NCI-H69 (cell line): ENCODE measurements around the gene JMJD8.

Experiments
- DNase-seq: peaks from one replicate; lab custom pipeline; 2025; lab: John Stamatoyannopoulos, UW

Gene JMJD8

DNA sequence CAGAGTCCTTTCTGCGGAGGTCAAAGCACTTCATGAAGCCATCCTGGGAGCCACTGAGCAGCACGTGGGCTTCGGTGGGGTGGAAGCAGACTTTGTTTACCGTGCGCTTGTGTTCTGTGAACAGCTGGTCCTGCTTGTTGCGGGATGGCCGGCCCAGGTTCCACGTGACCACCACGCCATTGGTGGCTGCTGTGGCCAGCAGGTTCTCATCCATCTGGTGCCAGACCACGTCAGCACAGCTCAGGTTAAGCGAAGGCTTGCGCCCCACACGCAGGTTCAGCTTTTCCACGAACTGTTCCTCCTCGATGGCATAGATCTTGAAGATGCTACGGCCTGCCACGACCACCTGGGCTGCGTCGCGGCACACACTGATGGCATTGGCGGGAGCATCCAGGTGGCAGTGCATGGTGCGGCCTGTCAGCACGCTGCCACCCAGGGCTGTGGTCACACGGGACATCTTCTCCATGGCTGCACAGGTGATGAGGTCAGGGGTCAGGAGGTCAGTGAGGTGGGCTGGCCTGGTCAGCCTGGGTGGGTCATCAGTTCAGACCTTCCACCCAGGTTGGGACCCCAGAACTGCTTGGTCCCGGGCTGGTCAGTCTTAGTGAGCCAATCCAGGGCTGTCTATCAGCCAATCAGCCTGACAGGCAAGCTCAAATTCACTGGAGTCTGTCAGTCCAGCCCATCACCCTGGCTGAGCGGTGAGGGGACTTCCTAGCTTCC lies 5.2 kb upstream of the JMJD8 start:
- no peak for DNase-seq

DNA sequence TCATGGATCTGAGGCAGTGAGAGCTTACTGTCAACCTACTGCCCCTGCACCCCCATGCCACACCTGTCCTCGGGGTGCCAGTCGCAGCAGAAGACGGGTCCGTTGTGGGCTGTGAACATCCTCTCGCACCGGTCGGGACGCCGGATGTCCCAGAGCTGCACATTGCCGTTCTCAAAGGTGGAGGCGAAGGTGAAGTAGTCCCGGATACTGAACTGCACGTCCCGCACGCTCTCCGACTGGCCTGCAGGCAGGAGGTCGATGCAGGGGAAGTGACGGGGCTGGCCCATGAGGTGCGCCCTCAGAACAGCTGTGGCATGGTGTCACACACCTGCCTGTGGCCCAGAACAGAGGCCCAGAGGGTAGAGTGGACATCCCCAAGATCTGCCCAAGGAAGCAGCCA lies 3.4 kb upstream of the JMJD8 start:
- DNase-seq, result no peak

DNA sequence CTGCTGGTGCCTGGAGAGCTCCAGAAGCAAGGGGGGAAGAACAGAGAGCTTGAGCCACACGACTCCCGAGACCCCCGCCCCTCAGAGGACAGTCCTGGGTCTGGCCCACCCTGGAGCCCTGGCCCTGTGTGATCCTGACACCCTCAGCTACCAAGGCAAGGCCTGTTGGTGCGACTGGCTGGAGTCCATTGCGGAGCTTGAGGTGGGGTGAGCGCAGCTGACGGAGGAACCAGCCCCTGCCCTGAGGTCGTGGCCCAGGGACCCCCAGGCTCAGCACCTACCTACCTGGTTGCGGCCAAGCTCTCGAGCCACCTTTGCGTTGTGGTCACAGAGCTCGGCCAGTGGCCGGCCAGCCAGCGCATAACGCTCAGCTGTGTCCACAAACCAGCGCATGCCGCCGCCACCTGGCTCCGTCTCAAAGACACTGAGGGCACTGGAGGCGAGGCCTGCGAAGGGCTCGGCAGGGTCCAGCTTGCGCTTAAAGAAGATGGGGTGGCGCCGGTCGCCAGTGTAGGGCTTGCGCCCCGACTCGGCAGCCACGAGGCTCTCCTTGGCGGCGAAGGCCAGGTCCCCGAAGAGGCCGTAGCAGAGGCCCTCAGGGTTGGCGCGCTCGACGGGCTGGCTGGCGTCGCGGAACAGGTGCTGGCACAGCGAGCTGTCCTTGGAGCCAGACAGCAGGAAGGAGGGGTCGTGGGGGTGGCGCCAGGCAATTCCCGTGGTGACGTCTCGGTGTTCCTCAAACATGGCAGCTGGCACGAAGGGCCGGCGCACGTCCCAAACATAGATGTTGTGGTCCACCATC lies 2.5 kb upstream of the JMJD8 start:
- DNase-seq, result no peak

DNA sequence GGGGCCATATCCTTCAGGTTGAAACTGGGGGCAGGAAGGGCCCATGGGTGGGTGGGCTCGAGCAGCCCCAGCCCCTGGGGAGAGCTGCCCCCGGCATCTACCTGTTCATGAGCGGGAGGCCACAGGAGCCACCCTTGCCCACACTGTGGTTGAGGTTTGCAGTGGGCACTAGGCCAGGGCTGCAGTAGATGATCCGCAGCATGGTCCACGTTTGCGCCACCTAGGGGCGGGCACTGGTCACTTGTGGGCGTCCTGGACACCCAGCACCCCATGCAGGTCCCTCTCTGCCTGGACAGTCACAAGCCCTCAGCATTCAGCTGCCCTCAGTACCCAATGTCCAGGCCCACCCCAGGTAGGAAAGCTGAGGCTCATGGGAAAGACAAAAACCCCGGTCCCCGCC lies 1.8 kb upstream of the JMJD8 start:
- DNase-seq, result peak; percentile 51

DNA sequence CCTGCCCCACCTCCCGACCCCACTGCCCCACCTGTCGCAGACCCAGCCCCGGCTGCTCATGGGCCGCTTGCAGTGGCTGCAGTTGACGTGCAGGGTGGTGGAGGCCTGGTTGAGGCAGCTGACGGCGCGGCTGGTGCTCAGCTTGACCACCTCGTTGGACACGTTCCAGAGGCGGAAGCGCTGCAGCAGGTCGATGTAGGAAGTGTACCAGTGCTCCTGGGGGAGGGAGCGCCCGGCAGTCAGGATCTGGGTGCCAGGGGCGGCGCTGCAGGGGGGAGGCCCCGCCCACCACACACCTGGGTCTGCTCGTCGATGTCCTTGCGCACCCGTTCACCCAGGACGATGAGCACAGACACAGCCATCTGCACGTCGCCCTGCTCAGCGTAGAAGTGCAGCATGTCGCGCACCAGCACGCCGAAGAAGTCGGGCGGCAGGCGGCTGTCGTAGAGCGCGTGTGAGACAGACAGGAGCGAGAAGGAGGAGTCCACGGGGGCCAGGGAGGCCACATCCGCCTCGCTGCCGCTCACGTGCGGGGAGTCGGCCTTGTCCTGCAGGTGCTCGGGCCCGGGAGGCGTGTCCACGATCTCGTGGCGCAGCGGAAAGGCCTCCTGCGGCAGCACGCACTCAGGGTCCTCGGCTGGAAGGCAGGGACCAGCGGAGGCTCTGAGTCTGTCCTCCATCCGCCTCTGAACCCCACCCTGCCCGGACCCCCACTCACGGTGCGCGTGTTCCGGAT lies 995 bp upstream of the JMJD8 start:
- DNase-seq, result peak; percentile 50

DNA sequence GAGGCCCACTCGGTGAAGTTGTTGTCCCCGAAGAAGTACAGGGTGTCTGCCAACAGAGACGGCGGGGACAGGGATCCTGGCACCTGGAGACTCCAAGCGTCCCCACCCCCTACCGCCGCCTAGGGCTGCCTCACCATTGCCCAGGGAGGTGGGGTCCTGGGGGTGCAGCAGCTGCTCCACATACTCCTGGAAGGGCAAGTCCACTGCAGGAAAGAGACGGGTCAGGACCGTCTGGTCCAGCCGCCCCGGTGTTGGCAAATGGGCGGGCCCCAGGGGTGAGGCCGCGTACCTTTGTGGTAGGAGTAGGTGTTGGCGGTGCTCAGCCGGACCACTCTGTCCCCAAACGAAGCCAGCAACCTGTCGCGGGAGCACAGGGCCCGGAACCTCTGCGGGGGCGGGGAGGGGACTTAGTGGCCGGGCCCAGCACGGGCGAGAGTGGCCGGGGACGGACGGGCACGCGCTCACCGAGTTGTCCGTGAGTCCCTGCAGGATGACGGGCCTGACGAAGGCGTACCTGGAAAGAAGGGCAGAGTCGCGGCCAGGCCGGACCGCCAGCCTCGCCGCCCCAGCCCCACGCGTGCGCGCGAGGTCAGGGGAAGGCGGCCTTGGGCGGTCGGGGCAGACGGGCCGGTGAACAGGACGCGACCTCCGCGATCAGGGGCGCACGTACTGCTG lies 601 bp downstream of the JMJD8 start:
- DNase-seq, result no peak

DNA sequence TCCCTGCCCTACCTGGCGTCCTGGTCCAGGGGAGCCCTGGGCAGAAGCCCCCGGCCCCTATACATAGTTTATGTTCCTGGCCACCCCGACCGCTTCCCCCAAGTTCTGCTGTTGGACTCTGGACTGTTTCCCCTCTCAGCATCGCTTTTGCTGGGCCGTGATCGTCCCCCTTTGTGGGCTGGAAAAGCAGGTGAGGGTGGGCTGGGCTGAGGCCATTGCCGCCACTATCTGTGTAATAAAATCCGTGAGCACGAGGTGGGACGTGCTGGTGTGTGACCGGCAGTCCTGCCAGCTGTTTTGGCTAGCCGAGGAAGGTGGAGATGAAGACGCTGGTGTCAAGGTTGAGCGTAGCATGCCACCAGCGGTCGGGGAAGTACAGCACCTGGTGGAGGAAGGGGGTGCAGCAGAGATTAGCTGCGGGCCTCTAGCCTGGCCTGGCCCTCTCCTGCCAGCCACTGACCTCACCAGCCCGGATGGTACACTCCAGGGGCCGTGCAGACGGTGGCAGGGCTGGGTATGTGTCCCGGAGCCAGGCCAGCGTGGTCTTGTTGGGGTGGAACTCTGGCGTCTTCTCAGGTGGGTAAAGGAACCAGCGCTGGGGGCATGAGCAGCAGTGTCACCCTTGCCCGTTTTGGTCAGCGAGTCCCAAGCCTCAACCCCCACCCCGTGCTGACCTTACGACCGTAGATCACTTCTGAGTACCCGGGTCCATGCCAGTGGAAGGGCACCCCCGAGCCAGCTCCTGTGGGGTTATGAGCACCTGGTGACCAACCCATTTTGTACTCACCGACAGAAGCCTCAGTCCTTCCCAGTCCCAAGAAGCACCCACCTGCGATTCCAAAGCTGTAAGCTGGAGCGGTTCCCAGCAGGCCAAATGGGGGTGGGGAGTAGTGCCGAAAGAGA lies 1.4 kb downstream of the JMJD8 start:
- no peak for DNase-seq

DNA sequence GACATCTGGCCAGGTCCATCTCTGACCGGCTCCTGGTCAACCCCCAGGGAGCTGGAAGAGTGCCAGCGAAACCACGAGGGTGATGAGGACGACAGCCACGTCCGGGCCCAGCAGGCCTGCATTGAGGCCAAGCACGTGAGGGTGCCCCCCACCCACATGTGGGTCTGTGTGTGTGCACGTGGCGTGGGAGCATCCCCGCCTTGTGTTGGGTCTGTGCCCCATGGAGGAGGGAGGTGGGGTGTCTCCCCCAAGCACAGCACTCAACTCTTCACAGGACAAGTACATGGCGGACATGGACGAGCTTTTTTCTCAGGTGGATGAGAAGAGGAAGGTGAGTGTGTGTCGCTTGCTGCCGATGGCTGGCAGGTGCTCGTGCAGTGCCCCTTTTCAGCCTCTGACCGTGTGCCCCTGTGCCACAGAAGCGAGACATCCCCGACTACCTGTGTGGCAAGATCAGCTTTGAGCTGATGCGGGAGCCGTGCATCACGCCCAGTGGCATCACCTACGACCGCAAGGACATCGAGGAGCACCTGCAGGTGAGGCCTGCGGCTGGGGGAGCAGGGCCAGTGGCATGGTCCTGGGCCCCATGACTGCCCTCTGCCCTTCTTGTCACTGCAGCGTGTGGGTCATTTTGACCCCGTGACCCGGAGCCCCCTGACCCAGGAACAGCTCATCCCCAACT lies 2.2 kb downstream of the JMJD8 start:
- no peak for DNase-seq

DNA sequence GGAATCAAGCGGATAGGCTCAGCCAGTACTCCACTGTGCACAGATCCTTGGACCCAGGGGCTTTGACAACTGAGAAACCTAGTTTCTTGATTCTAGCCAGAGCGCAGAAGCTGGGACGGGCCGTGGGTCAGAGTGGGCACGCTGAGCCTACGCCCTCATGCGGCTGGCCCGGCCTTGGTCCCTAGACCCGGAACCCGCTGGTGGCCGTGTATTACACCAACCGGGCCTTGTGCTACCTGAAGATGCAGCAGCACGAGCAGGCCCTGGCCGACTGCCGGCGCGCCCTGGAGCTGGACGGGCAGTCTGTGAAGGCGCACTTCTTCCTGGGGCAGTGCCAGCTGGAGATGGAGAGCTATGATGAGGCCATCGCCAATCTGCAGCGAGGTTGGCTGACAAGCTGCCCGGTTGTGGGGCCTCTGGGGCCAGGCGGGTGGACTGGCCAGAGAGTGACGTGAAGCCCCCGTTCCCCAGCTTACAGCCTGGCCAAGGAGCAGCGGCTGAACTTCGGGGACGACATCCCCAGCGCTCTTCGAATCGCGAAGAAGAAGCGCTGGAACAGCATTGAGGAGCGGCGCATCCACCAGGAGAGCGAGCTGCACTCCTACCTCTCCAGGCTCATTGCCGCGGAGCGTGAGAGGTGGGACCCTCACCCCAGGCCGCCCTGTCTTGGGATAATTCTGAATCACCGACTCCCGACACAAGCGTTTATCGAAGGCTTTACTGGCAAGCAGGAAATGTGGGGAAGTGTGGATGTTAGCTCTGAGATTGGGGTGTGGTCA lies 3.0 kb downstream of the JMJD8 start:
- DNase-seq, result peak; percentile 37

DNA sequence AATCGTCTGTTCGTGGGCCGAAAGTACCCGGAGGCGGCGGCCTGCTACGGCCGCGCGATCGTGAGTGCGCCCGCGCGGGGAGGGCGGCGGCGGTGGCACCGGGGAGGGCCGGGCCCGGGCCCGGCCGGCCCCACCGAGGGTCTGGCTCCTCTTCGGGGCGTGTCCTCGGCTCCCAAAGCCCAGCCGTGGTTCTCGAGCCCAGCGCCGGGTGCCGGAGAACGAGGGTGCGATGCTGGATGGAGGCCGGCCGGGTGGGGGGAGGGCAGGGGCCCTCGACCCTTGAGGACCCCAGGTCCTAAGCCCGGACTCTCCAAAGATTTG lies 3.5 kb downstream of the JMJD8 start:
- no peak for DNase-seq

DNA sequence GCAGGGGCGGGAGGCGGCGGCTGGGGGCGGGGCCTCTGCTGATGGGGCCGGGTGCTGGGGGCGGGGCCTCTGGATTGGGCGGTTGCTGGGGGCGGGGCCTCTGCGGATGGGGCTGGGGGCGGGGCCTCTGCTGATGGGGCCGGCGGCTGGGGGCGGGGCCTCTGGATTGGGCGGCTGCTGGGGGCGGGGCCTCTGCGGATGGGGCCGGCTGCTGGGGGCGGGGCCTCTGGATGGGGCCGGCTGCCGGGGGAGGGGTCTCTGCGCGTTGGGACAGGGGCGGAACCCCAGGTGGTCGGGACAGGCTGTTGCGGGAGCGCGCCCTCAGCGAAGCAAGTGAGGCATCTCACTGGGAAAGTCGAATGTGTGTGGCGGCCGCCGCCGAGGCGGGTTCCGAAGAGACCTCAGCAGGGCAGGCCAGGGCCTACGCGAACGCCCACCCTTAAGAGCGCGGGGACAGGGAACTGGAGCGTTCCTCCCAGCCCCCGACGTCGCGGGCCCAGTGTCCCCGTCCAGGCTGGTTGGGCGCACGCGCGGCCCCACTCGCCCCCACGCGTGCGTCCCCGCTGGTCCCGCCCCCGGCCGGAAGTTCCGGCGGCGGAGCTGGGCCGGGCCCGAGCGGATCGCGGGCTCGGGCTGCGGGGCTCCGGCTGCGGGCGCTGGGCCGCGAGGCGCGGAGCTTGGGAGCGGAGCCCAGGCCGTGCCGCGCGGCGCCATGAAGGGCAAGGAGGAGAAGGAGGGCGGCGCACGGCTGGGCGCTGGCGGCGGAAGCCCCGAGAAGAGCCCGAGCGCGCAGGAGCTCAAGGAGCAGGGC lies 4.1 kb downstream of the JMJD8 start, which contains the start of gene STUB1:
STUB1 (plus strand) TSS at position 597 of the 811 bp plus-strand sequence; CDS start at position 713, 116 bp downstream.
- DNase-seq, result peak; percentile 95

DNA sequence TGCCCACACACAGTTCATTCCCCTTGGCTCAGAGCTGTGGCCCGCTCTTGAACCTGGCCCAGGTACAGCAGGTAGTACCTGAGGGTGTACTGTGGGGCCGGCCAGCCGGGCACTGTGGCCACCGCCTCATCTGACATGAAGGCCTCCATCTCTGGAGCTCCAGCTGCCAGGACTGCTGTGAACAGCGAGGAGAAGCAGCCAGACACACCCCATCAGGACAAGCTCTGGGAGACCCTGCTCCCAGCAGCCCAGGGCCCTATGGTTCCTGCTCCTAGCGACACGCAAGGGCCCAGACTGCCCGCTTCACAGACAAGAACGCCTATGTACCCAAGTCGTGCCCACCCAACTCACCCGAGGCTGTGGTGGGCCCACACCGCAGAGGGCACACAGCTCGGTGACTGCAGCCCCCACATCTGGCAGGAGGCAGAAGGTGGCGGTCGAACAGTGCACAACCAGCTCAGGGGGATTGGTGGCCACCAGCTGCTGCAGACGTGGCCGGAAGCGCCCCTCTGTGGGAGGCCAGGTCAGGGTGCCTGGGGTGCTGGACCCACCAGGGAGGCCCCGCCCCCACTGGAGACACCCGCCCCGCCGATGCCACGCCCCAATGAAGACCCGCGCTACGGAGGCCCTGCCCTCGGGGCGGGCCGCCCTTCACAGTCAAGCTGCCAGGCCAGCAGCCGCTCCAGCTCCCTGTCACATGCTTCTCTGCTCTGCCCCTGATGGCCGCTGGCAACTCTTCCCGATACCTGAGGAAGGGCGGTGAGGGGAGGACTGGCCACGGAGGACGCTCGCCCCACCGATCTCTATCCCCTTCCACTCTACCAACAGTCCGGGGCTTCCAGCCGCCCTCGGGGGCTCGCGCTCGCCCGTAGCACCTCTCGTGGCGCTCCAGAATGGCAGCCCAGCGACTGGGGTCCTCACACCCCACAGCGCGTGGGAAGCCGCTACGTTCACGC lies 5.0 kb downstream of the JMJD8 start:
- peak; percentile 92 for DNase-seq

DNA sequence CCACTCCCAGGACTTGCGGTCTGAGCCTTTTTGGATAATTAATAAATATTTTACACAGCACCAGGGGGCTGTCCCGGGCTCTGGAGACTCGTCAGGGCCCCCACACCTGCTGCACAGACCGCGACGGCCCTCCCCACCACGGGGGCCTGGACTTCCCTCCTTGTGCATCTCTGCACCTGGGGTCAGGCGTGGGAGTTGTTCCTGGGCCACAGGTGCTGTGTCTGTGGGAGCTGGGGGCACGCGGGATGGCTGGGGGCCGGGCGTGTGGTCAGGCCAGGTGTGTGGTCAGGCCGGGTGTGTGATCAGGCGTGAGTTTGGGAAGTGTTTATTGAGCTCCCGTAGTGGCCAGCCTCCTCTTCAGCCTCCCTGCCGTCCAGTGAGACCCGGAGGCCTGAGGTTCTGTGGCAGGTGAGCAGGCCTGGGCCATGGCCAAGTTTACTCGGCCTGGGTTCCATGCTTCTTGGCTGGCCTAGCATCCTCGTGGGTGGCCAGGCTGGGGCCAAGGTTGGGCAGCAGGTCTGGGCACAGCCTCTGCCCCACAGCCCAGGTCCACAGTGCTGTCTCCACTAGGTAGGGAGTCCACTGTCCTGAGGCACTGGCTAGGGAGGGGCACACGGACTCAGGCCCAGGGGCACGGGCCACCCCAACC lies 5.8 kb downstream of the JMJD8 start:
- DNase-seq, result peak; percentile 36

DNA sequence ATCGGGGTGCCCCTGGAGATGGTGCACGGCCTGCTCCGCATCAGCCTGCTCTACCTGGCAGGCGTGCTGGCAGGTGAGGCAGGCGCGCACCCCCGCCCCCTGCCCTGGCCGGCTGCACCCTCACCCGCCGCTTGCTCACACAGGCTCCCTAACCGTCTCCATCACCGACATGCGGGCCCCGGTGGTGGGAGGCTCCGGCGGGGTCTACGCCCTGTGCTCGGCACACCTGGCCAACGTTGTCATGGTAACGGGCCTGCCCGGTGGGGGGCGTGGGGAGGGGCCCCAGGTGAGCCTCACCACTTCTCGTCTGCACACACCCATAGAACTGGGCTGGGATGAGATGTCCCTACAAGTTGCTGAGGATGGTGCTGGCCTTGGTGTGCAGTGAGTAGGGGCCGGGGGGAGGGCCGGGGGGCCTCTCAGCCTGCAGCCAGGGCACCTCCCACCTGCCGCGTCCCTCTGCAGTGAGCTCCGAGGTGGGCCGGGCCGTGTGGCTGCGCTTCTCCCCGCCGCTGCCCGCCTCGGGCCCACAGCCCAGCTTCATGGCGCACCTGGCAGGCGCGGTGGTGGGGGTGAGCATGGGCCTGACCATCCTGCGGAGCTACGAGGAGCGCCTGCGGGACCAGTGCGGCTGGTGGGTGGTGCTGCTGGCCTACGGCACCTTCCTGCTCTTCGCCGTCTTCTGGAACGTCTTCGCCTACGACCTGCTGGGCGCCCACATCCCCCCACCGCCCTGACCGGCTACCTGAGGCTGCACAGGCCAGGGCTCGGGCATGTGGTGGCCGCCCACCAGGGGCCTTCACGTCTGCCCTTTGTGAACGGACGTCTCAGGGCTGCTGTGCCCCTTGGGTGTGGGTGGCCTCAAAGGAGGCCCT lies 6.6 kb downstream of the JMJD8 start:
- peak; percentile 90 for DNase-seq

DNA sequence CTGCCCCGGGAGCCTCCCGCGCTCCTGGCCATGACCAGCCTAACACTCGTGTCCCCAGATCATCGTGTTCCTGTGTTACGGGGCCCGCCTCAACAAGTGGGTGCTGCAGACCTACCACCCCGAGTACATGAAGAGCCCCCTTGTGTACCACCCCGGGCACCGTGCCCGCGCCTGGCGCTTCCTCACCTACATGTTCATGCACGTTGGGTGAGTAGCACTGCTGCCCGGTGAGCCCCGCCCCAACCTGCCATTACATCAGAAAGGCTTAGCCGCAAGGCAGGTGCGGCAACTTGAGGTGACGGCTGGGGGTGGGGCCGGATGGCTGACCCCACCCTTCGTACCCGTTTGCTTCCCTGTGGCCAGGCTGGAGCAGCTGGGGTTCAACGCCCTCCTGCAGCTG lies 7.2 kb downstream of the JMJD8 start:
- peak; percentile 94 for DNase-seq

DNA sequence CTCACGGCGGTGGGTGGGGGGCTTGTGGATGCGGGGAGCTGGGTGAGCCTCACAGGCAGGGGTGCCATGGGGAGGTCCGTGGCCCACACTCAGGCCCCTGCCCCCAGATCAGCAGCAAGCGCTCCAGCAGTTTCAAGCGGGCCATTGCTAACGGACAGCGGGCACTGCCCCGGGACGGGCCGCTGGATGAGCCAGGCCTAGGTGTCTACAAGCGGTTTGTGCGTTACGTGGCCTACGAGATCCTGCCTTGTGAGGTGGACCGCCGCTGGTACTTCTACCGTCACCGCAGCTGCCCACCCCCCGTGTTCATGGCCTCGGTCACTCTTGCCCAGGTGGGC lies 7.6 kb downstream of the JMJD8 start:
- no peak for DNase-seq
